Type B pancreatic cell (in vitro differentiated cells): ENCODE data around the gene ABCG1. TPM values are rescaled to one million over a fixed set of nuclear protein-coding genes. Genes with fewer than 3 reads are reported as not detected.

Experiments
- DNase-seq: peaks from one replicate; pipeline ENCODE4 v3.0.0; 2021; ENCODE audit warnings: mixed read lengths; ENCODE audit not compliant: unreplicated experiment; ENCODE audit errors: extremely low spot score
- H3K27ac Mint-ChIP-seq: 2 replicates; pipeline ENCODE4 v1.8.0; 2021; ENCODE audit warnings: mild to moderate bottlenecking, mixed read lengths
- H3K27me3 Mint-ChIP-seq: 2 replicates; pipeline ENCODE4 v1.8.0; 2021; ENCODE audit warnings: mixed read lengths
- H3K36me3 Mint-ChIP-seq: 2 replicates; pipeline ENCODE4 v1.8.0; 2021; ENCODE audit warnings: mixed read lengths
- H3K4me1 Mint-ChIP-seq: one replicate; pipeline ENCODE4 v1.8.0; 2021; ENCODE audit warnings: mixed read lengths; ENCODE audit not compliant: unreplicated experiment
- H3K4me3 Mint-ChIP-seq: 2 replicates; pipeline ENCODE4 v1.8.0; 2021; ENCODE audit warnings: mild to moderate bottlenecking, mixed read lengths
- H3K9me3 Mint-ChIP-seq: 2 replicates; pipeline ENCODE4 v1.8.0; 2021; ENCODE audit warnings: mixed read lengths
- total RNA-seq: library from RNA; stranded (reverse); gene quantifications from 2 replicates; pipeline ENCODE4 v1.2.1, GENCODE V29; 2021; ENCODE audit warnings: low replicate concordance
- TF ChIP-seq, protein P1 (sequence below): fragments of 200-600 bp; sonication (generic); conservative IDR thresholded peaks from 2 replicates; pipeline ENCODE4 v1.5.0; 2021; ENCODE audit warnings: antibody characterized with exemption, mild to moderate bottlenecking

ABCG1 gene
- total RNA-seq, 1 donor from 2014 or later = 6.2 TPM

- Mint-ChIP-seq H3K4me3 (no peak overlapping the region), H3K27me3 (peaks cover 16% of the 10 kb centered on the region), H3K4me1 (no peaks in the 10 kb centered on the region), H3K27ac (no peak overlapping the region), H3K36me3 (no peaks in the 10 kb centered on the region), H3K9me3 (no peaks in the 10 kb centered on the region)
- DNase-seq = no peak
- TF ChIP-seq, protein P1, sequence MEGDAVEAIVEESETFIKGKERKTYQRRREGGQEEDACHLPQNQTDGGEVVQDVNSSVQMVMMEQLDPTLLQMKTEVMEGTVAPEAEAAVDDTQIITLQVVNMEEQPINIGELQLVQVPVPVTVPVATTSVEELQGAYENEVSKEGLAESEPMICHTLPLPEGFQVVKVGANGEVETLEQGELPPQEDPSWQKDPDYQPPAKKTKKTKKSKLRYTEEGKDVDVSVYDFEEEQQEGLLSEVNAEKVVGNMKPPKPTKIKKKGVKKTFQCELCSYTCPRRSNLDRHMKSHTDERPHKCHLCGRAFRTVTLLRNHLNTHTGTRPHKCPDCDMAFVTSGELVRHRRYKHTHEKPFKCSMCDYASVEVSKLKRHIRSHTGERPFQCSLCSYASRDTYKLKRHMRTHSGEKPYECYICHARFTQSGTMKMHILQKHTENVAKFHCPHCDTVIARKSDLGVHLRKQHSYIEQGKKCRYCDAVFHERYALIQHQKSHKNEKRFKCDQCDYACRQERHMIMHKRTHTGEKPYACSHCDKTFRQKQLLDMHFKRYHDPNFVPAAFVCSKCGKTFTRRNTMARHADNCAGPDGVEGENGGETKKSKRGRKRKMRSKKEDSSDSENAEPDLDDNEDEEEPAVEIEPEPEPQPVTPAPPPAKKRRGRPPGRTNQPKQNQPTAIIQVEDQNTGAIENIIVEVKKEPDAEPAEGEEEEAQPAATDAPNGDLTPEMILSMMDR = no peak
Observed at GRCh38 chr21:42321845-42322244, 102.9 kb downstream of the ABCG1 start.

DNA sequence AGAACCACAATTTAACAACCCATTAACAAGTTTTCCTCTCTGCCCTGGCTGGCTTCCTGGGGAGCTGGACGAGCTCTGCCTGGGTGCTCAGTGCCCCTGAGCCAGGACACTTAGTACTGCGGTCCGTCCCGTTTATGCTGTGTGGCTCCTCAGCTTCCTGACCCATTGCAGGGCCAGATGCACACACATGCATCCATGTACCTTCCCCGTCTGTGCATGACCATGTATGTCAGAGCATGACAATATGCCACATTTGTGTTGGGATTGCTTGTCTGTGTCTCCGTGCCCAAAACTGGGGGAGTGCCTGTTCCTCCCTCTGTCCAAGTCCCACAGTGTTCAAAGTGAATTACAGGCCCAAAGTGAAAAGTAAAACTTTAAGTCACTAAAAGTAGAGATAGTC, 106.0 kb downstream of the ABCG1 start:
- Mint-ChIP-seq H3K9me3 (peaks cover 5% of the 10 kb centered on the region), H3K27me3 (peaks cover 16% of the 10 kb centered on the region), H3K4me1 (no peaks in the 10 kb centered on the region), H3K36me3 (no peaks in the 10 kb centered on the region), H3K27ac (no peak overlapping the region), H3K4me3 (no peak overlapping the region)
- TF ChIP-seq, protein P1 = no peak
- DNase-seq = peak; percentile 18

DNA sequence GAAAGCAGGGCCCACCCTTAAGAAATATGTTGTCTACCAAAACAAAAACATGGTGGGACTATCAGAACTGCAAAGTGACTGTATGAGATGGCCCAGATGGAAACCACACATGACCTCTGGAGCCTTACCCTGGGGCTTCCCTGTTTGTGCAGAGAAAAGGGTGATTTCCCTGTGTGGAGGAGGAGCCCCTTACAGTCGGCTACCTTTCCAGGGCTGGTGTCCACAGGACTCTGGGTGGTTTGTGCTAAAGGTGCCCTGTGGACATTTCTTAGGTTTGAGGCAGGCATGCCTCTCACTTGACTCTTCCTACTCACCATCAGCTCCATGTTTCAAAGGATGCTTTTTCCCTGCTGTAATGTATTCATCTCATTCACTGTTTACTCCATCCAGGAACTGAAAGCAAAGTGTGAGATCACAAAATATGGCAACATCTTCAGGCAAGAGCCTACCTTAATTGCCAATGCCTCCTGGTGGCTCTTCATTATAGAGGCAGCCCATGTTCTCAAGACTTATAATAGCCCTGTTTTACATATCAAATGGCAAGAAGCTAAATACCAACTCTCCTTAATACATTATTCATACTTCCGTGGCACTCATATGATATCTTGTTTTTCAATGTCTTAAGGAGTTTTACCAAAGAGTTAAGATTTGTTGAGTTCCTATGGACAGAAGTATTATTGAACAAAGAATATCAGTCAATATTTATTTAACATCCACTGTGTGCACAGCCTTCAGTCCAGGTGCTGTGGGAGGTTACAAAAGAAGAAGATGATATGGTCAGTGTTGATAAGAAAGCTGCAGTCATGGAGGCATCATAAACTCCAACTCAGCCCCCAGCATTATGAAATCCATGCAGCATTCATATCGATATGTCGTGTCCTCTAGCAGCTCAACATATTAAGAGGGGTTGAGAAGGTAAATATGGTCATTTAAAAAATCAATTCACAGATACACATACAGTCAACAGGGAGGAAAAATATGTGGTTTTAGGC, 111.7 kb downstream of the ABCG1 start:
- Mint-ChIP-seq H3K9me3 (peaks cover 11% of the 10 kb centered on the region), H3K4me3 (no peak overlapping the region), H3K27me3 (peaks cover under 1% of the 10 kb centered on the region), H3K4me1 (peaks cover 1% of the 10 kb centered on the region), H3K27ac (no peak overlapping the region), H3K36me3 (no peaks in the 10 kb centered on the region)
- DNase-seq = no peak
- TF ChIP-seq, protein P1 = no peak

GRCh38 chr21:42331660-42332059, 112.7 kb downstream of the ABCG1 start:
- no peak for DNase-seq
- Mint-ChIP-seq H3K36me3 (no peaks in the 10 kb centered on the region), H3K27ac (no peak overlapping the region), H3K4me1 (peaks cover 7% of the 10 kb centered on the region), H3K4me3 (no peak overlapping the region), H3K27me3 (no peaks in the 10 kb centered on the region), H3K9me3 (peaks cover 11% of the 10 kb centered on the region)
- TF ChIP-seq, protein P1 = no peak

- peak; percentile 27 for DNase-seq
- H3K4me1 Mint-ChIP-seq = peaks cover 11% of the 10 kb centered on the region
Observed at GRCh38 chr21:42332557-42333317, 113.8 kb downstream of the ABCG1 start.

More at GRCh38 chr21:42332557-42333317, 113.8 kb downstream of the ABCG1 start:
- Mint-ChIP-seq H3K27ac (no peak overlapping the region), H3K36me3 (no peaks in the 10 kb centered on the region), H3K27me3 (peaks cover 2% of the 10 kb centered on the region), H3K9me3 (peaks cover 11% of the 10 kb centered on the region), H3K4me3 (no peak overlapping the region)
- TF ChIP-seq, protein P1 = no peak
